Endothelial cell of umbilical vein (primary cell): ENCODE results near the gene NLRP13. TPM values are rescaled to one million over a fixed set of nuclear protein-coding genes. Genes with fewer than 3 reads are reported as not detected.

Source experiments
- BruUV-seq: library from RNA; stranded (reverse); fragments of 400-500 nt; replicated peaks from 2 replicates; lab custom pipeline; 2021; lab: Mats Ljungman, UMichigan
- CTCF ChIA-PET: fragments of 300-600, 350-600 bp; sonication (Branson Sonifier 250); formaldehyde crosslinking; loops from one replicate; lab custom pipeline; 2021; ENCODE audit warnings: antibody characterized with exemption, inconsistent platforms; lab: Charles Lee
- POLR2A ChIA-PET: fragments of 300-600, 350-600 bp; sonication (Branson Sonifier 250); formaldehyde crosslinking; loops from one replicate; lab custom pipeline; 2021; ENCODE audit warnings: antibody characterized with exemption, inconsistent platforms; lab: Charles Lee
- DNase-seq: peaks from one replicate; pipeline ENCODE4 v3.0.0-alpha.2; 2011; ENCODE audit warnings: low read depth, low spot score
- FAIRE-seq: peaks from 2 replicates; lab custom pipeline; 2011; peaks lifted over from hg19 to GRCh38; lab: Jason Lieb, UNC
- H2AFZ ChIP-seq: 2 replicates; pipeline ENCODE4 v1.6.0; 2012; ENCODE audit warnings: low read depth, low read length, control low read depth, inconsistent platforms
- H3K27ac ChIP-seq: 2 replicates; pipeline ENCODE4 v1.5.1; 2011; ENCODE audit warnings: low read depth, mild to moderate bottlenecking, control low read depth, low read length, moderate library complexity; ENCODE audit not compliant: insufficient read depth
- H3K27me3 ChIP-seq, 2 experiments: 2 replicates each; pipeline versions ENCODE4 v1.6.0 to v1.6.1; 2011; ENCODE audit warnings: low read length in 2 of 2, mixed read lengths in 1 of 2; ENCODE audit not compliant: control insufficient read depth in 2 of 2, insufficient read depth in 2 of 2
- H3K36me3 ChIP-seq, 2 experiments: 2 replicates in 1 of 2; 3 replicates in 1 of 2; pipeline ENCODE4 v1.5.1; 2011; ENCODE audit warnings: low read length in 2 of 2, mild to moderate bottlenecking in 1 of 2, moderate library complexity in 1 of 2; ENCODE audit not compliant: control insufficient read depth in 2 of 2, insufficient read depth in 2 of 2; ENCODE audit errors: extremely low read depth in 1 of 2
- H3K4me1 ChIP-seq: 3 replicates; pipeline ENCODE4 v1.5.1; 2011; ENCODE audit warnings: mild to moderate bottlenecking, low read length; ENCODE audit not compliant: control insufficient read depth, insufficient read depth; ENCODE audit errors: extremely low read depth
- H3K4me2 ChIP-seq: 2 replicates; pipeline ENCODE4 v1.6.1; 2011; ENCODE audit warnings: low read length, control low read depth, mixed read lengths; ENCODE audit not compliant: insufficient read depth
- H3K4me3 ChIP-seq, 3 experiments: fragments of 200-600 bp in 1 of 3; sonication (generic), shearing (Covaris generic) in 1 of 3; replicated peaks in 1 of 3; 2 replicates each; pipeline ENCODE4 v1.5.1; 2011 to 2016; ENCODE audit warnings: control low read depth in 3 of 3, low read length in 3 of 3, mild to moderate bottlenecking in 2 of 3, inconsistent platforms in 1 of 3, low read depth in 1 of 3, moderate library complexity in 1 of 3; ENCODE audit not compliant: insufficient read depth in 1 of 3
- H3K79me2 ChIP-seq: 2 replicates; pipeline ENCODE4 v1.6.0; 2012; ENCODE audit warnings: low read length, inconsistent platforms; ENCODE audit not compliant: control insufficient read depth, insufficient read depth
- H3K9ac ChIP-seq: replicated peaks from 2 replicates; pipeline ENCODE3; 2011; ENCODE audit warnings: low read length, control low read depth; ENCODE audit not compliant: insufficient read depth; ENCODE audit errors: extremely low read depth
- H3K9me1 ChIP-seq: replicated peaks from 3 replicates; pipeline ENCODE4 v1.6.0; 2011; ENCODE audit warnings: mild to moderate bottlenecking, low read length; ENCODE audit not compliant: control insufficient read depth, insufficient read depth; ENCODE audit errors: extremely low read depth
- H3K9me3 ChIP-seq: replicated peaks from 2 replicates; pipeline ENCODE4 v1.5.1; 2012; ENCODE audit warnings: low read length, inconsistent platforms; ENCODE audit not compliant: control insufficient read depth, insufficient read depth
- H4K20me1 ChIP-seq: replicated peaks from 2 replicates; pipeline ENCODE3; 2011; ENCODE audit warnings: mild to moderate bottlenecking, low read length; ENCODE audit not compliant: control insufficient read depth, insufficient read depth; ENCODE audit errors: extremely low read depth
- EZH2 ChIP-seq: IDR thresholded peaks from 2 replicates; pipeline ENCODE4 v1.6.1; 2012; ENCODE audit warnings: borderline replicate concordance, low read depth, mild to moderate bottlenecking, moderate library complexity, low read length, inconsistent platforms; ENCODE audit not compliant: severe bottlenecking
- FOS ChIP-seq: IDR thresholded peaks from 2 replicates; pipeline ENCODE4 v1.6.1; 2011; ENCODE audit warnings: mild to moderate bottlenecking, low read length, moderate library complexity, borderline replicate concordance; ENCODE audit not compliant: insufficient read depth
- GATA2 ChIP-seq: IDR thresholded peaks from 2 replicates; pipeline ENCODE4 v1.7.0; 2011; ENCODE audit warnings: low read depth, mild to moderate bottlenecking, moderate library complexity, mixed read lengths, low read length; ENCODE audit not compliant: insufficient read length, insufficient read depth
- JUN ChIP-seq: IDR thresholded peaks from 2 replicates; pipeline ENCODE4 v1.6.1; 2011; ENCODE audit warnings: borderline replicate concordance, low read depth; ENCODE audit not compliant: insufficient read length, insufficient read depth
- MYC ChIP-seq: IDR thresholded peaks from one replicate; pipeline ENCODE4 v1.6.1; 2011; ENCODE audit warnings: mild to moderate bottlenecking, low read depth, low read length
- POLR2A ChIP-seq: IDR thresholded peaks from 2 replicates; pipeline ENCODE4 v1.6.1; 2012; ENCODE audit warnings: low read depth, mild to moderate bottlenecking, control low read depth, low read length
- POLR2AphosphoS5 ChIP-seq: IDR thresholded peaks from 2 replicates; pipeline ENCODE4 v1.6.1; 2012; ENCODE audit warnings: low read depth, mild to moderate bottlenecking, control low read depth, low read length, moderate library complexity; ENCODE audit not compliant: insufficient read depth
- dilution Hi-C: fragments of 300-500 bp; cut with MboI; formaldehyde crosslinking; loops from one replicate; pipeline ENCODE4 v1.15.0; 2019; ENCODE audit warnings: low sequenced_read_pairs; ENCODE audit not compliant: extremely low pct_ligation_motif_present
- intact Hi-C: fragments of 100-400 bp; cut with micrococcal nuclease; formaldehyde crosslinking; loops from one replicate; pipeline ENCODE4 v1.10.0; 2022
- polyA plus RNA-seq, 4 experiments: library from polyadenylated mRNA; depleted of rRNA in 3 of 4; stranded (reverse) in 3 of 4; unstranded in 1 of 4; fragments of >200 nt; gene quantifications; 2 replicates each; pipeline versions ENCODE4 v1.2.1 to v1.2.3, GENCODE V29; 2011 to 2012; ENCODE audit warnings: missing spikeins in 1 of 4
- total RNA-seq: library from RNA; stranded (reverse); gene quantifications from 2 replicates; pipeline ENCODE4 v1.2.3, GENCODE V29; 2021
- TF ChIP-seq, protein P1 (sequence below), 2 donors: IDR thresholded peaks; 1 replicate in 1 of 2; 2 replicates in 1 of 2; pipeline ENCODE4 v1.5.1; 2011; ENCODE audit warnings: low read length in 2 of 2, mild to moderate bottlenecking in 2 of 2, moderate library complexity in 2 of 2, control low read depth in 1 of 2, inconsistent platforms in 1 of 2, low read depth in 1 of 2; ENCODE audit not compliant: insufficient read depth in 1 of 2; ENCODE audit errors: extremely low read depth in 1 of 2
- TF ChIP-seq, protein P2 (sequence below): IDR thresholded peaks from 2 replicates; pipeline ENCODE4 v1.6.1; 2011; ENCODE audit not compliant: insufficient read depth, insufficient read length

The NLRP13 gene
- total and polyA plus RNA-seq, 2 donors (not counting 3 experiments of a cell fraction or from before 2014, with no cell fraction given) = not detected

DNA sequence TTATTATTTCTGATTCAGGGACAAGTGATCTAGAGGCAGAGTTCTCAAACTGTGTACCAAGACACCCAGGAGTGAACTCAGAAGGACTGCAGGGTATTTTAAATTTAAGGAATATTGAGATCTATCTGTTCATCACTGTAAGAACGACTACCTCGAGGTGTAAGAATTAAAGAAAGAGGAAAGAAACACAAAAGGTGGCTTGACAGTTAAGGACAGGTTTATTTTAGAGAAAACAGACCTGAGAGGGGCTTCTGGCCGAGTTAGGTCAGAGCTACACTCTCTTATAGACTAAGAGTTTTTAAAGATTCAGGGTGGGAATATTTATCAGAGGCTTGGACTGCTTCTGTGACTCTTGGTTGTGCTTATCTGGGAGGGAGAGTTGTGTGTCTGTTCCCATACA is 41.8 kb upstream of the NLRP13 start:
- H3K4me3 ChIP-seq = no peak overlapping the region
- H3K36me3 ChIP-seq = no peaks in the 10 kb centered on the region
- H4K20me1 ChIP-seq = no peaks in the 10 kb centered on the region
- no peak for FAIRE-seq
- no peak for TF ChIP-seq POLR2AphosphoS5
- TF ChIP-seq, protein P1, sequence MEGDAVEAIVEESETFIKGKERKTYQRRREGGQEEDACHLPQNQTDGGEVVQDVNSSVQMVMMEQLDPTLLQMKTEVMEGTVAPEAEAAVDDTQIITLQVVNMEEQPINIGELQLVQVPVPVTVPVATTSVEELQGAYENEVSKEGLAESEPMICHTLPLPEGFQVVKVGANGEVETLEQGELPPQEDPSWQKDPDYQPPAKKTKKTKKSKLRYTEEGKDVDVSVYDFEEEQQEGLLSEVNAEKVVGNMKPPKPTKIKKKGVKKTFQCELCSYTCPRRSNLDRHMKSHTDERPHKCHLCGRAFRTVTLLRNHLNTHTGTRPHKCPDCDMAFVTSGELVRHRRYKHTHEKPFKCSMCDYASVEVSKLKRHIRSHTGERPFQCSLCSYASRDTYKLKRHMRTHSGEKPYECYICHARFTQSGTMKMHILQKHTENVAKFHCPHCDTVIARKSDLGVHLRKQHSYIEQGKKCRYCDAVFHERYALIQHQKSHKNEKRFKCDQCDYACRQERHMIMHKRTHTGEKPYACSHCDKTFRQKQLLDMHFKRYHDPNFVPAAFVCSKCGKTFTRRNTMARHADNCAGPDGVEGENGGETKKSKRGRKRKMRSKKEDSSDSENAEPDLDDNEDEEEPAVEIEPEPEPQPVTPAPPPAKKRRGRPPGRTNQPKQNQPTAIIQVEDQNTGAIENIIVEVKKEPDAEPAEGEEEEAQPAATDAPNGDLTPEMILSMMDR (IDR thresholded peaks at IDR 0.05; ENCODE audit: extremely low read depth in 1 of 2, insufficient read depth in 1 of 2, low read depth in 1 of 2, low read length in 2 of 2) = no peak
- TF ChIP-seq POLR2A = no peak
- no peak for TF ChIP-seq GATA2
- TF ChIP-seq, protein P2, sequence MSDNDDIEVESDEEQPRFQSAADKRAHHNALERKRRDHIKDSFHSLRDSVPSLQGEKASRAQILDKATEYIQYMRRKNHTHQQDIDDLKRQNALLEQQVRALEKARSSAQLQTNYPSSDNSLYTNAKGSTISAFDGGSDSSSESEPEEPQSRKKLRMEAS = no peak
- no peak for TF ChIP-seq FOS
- no peak for TF ChIP-seq JUN
- TF ChIP-seq EZH2 = no peak
- no peak for TF ChIP-seq MYC
- ChIA-PET CTCF (no interaction called here), POLR2A (no interaction called here)
- no peak overlapping the region for H3K9ac ChIP-seq
- no peak overlapping the region for H2AFZ ChIP-seq
- DNase-seq = no peak
- H3K9me3 ChIP-seq = peaks cover 7% of the 10 kb centered on the region
- no peak overlapping the region for H3K4me2 ChIP-seq
- dilution Hi-C loops = no loop called here
- H3K4me1 ChIP-seq = no peaks in the 10 kb centered on the region
- H3K27ac ChIP-seq = no peak overlapping the region
- H3K27me3 ChIP-seq = no peaks in the 10 kb centered on the region
- H3K9me1 ChIP-seq = no peaks in the 10 kb centered on the region
- intact Hi-C loops = no loop called here
- BruUV-seq = no TSS peak
- no peaks in the 10 kb centered on the region for H3K79me2 ChIP-seq
